GM19099 (cell line): Measurements from ENCODE around the gene RALB.

ENCODE experiments used
- POLR2A ChIP-seq: IDR thresholded peaks from 3 replicates; pipeline ENCODE4 v1.6.1; 2011; ENCODE audit warnings: low read depth; ENCODE audit not compliant: insufficient read length; ENCODE audit errors: extremely low read depth

The RALB gene

GRCh38 chr2:120231974-120232635 lies 20.5 kb upstream of the RALB start:
- peak; percentile 80 for TF ChIP-seq POLR2A

GRCh38 chr2:120233292-120233691 lies 19.4 kb upstream of the RALB start:
- TF ChIP-seq POLR2A, result no peak

GRCh38 chr2:120235681-120236080 lies 17.0 kb upstream of the RALB start:
- TF ChIP-seq POLR2A, result no peak

GRCh38 chr2:120236316-120236715 lies 16.3 kb upstream of the RALB start:
- no peak for TF ChIP-seq POLR2A

GRCh38 chr2:120236791-120237190 lies 15.9 kb upstream of the RALB start:
- no peak for TF ChIP-seq POLR2A

GRCh38 chr2:120237491-120237902 lies 15.2 kb upstream of the RALB start:
- no peak for TF ChIP-seq POLR2A

GRCh38 chr2:120238728-120239487 lies 13.7 kb upstream of the RALB start:
- no peak for TF ChIP-seq POLR2A

GRCh38 chr2:120239488-120240287 lies 13.0 kb upstream of the RALB start:
- no peak for TF ChIP-seq POLR2A

- no peak for TF ChIP-seq POLR2A
These were observed 11.7 kb upstream of the RALB start for GRCh38 chr2:120240901-120241429.

GRCh38 chr2:120241684-120242083 lies 11.0 kb upstream of the RALB start:
- no peak for TF ChIP-seq POLR2A

GRCh38 chr2:120243211-120243610 lies 9.4 kb upstream of the RALB start:
- no peak for TF ChIP-seq POLR2A

- no peak for TF ChIP-seq POLR2A
These were observed 8.6 kb upstream of the RALB start for GRCh38 chr2:120243875-120244553.

GRCh38 chr2:120244656-120245519 lies 7.8 kb upstream of the RALB start:
- no peak for TF ChIP-seq POLR2A
